Mesenchymal stem cell (in vitro differentiated cells and primary cell): ENCODE results near the gene FLNA. TPM values are rescaled to one million over a fixed set of nuclear protein-coding genes. Genes with fewer than 3 reads are reported as not detected.

Experiments
- small RNA-seq: library from polyadenylated mRNA; stranded (forward); fragments of <200 nt; extraction: miRNeasy Mini kit (QIAGEN cat#:217004); gene quantifications from one replicate; pipeline ENCODE3, GENCODE V24; 2013; ENCODE audit warnings: low read depth

Gene FLNA

Small RNA genes lying within 50 kb of the gene (small RNA-seq; reads per million reads assigned to genes)
- gene SNORA70: not detected
